ENCODE results near the gene PTPN20. TPM values are rescaled to one million over a fixed set of nuclear protein-coding genes. Genes with fewer than 3 reads are reported as not detected.

PTPN20 gene
- total RNA-seq, 3 donors from 2014 or later (not counting 1 experiment from before 2014, with no cell fraction given), result 0.78 to 1.6 TPM; not detected in 1

GRCh38 chr10:47027784-47028260 is 116.6 kb downstream of the PTPN20 start:
- WGBS (ENCODE audit: insufficient coverage), result 77% methylated on average over 7 of the region's 8 CpGs
- intact Hi-C loops (cut with micrococcal nuclease), result no loop called here
- H3K36me3 ChIP-seq (ENCODE audit: control insufficient read depth, insufficient read depth, low read length), result no peaks in the 10 kb centered on the region
- no peaks in the 10 kb centered on the region for H3K27me3 ChIP-seq (ENCODE audit: control insufficient read depth, insufficient read depth, low read length)
- no peak overlapping the region for H3K4me3 ChIP-seq (ENCODE audit: low read length)
- Mint-ChIP-seq H3K4me1 (peaks cover 0 to 9% of the 10 kb centered on the region in 2 donors), H3K27ac (no peak overlapping the region), H3K36me3 (no peaks in the 10 kb centered on the region), H3K27me3 (ENCODE audit: low read depth in 2 of 2) (no peaks in the 10 kb centered on the region), H3K4me3 (no peak overlapping the region), H3K9me3 (peaks cover 0 to 6% of the 10 kb centered on the region in 2 donors)
- no peaks in the 10 kb centered on the region for H3K4me1 ChIP-seq (ENCODE audit: control insufficient read depth, insufficient read depth, low read length)
- ATAC-seq, result no peak
- no peak overlapping the region for H3K27ac ChIP-seq (ENCODE audit: low read length)
- DNase-seq, result no peak
- no peaks in the 10 kb centered on the region for H3K9me3 ChIP-seq (ENCODE audit: control insufficient read depth, insufficient read depth, low read length)
- no peak for TF ChIP-seq CTCF (IDR thresholded peaks at IDR 0.05)

DNA sequence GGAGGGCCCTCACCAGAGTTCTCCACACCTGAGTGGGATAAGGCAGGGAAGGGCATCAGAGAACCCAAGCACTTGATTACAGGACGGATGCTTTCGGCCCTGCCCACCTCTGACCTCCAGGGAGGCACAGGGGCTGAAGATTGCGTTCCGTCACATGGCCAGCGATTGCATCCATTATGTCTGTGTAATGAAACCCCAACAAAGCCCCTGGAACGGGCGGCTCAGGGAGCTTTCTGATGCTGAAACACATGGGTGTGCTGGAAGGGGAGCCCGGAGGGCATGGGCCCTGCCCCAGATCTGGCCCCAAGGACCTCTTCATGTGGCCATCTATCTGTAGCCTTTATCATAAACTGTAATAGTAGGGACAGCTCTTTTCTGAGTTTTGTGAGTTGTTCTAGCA is 117.2 kb downstream of the PTPN20 start:
- no peak overlapping the region for H3K4me3 ChIP-seq (ENCODE audit: low read length)
- H3K9me3 ChIP-seq (ENCODE audit: control insufficient read depth, insufficient read depth, low read length), result no peaks in the 10 kb centered on the region
- no peak for TF ChIP-seq CTCF (IDR thresholded peaks at IDR 0.05)
- H3K27me3 ChIP-seq (ENCODE audit: control insufficient read depth, insufficient read depth, low read length), result no peaks in the 10 kb centered on the region
- DNase-seq (no peak), ATAC-seq (no peak)
- H3K27ac Mint-ChIP-seq, result no peak overlapping the region
- H3K36me3 Mint-ChIP-seq, result no peaks in the 10 kb centered on the region
- no peak overlapping the region for H3K4me3 Mint-ChIP-seq
- H3K9me3 Mint-ChIP-seq, result peaks cover 0 to 6% of the 10 kb centered on the region in 2 donors
- intact Hi-C loops (cut with micrococcal nuclease), result no loop called here
- peaks cover 0 to 8% of the 10 kb centered on the region in 2 donors for H3K4me1 Mint-ChIP-seq
- no peaks in the 10 kb centered on the region for H3K36me3 ChIP-seq (ENCODE audit: control insufficient read depth, insufficient read depth, low read length)
- H3K4me1 ChIP-seq (ENCODE audit: control insufficient read depth, insufficient read depth, low read length), result no peaks in the 10 kb centered on the region
- H3K27me3 Mint-ChIP-seq (ENCODE audit: low read depth in 2 of 2), result no peaks in the 10 kb centered on the region
- 89% methylated on average over 8 of the region's 8 CpGs for WGBS (ENCODE audit: insufficient coverage)
- H3K27ac ChIP-seq (ENCODE audit: low read length), result no peak overlapping the region

DNA sequence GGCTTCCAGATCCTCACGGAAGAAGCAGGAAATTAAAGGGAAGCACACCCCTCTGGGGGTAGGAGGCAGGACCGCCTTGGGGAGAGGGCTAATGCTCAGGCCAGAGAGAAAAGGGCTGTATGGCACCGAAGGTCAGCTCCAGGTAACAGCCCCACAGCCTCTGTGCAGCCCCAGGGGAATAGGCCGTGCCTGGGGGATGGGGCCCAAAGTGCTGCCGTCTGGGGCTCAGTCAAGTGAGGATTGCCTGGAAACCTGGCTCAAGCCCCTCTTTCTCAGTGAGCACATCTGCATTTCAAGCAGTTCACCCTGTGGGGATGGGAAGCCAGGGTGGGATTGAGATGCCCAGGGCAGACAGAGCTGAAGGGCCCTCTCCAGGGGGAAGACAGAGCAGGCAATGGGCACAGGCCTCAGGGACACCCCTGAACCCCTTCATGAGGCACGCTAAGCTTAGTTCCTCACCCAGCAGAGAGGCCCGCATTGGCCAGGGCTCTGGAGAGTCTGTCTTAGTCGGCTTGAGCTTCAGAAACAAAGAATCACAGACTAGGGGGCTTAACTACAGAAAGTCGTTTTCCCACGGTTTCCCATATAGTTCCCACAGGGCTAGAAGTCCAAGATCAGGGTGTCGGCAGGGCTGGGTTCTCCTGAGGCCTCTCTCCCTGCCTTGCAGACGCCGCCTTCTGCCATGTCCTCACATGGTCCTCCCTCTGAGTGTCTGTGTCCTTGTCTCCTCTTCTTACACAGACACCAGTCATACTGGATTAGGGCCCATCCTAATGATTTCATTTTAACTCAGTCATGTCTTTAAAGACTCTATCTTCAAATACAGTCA is 118.2 kb downstream of the PTPN20 start:
- H3K4me1 Mint-ChIP-seq, result no peaks in the 10 kb centered on the region
- no peak for DNase-seq
- H3K27me3 Mint-ChIP-seq (ENCODE audit: low read depth in 2 of 2), result no peaks in the 10 kb centered on the region
- no peak overlapping the region for H3K4me3 Mint-ChIP-seq
- WGBS (ENCODE audit: insufficient coverage), result 86% methylated on average over 13 of the region's 13 CpGs
- no peak for TF ChIP-seq CTCF (IDR thresholded peaks at IDR 0.05)
- intact Hi-C loops (cut with micrococcal nuclease), result no loop called here
- ATAC-seq, result no peak
- H3K9me3 Mint-ChIP-seq, result no peaks in the 10 kb centered on the region
- Histone ChIP-seq H3K9me3 (ENCODE audit: control insufficient read depth, insufficient read depth, low read length) (no peaks in the 10 kb centered on the region), H3K4me1 (ENCODE audit: control insufficient read depth, insufficient read depth, low read length) (no peaks in the 10 kb centered on the region), H3K4me3 (ENCODE audit: low read length) (no peak overlapping the region), H3K27ac (ENCODE audit: low read length) (no peak overlapping the region), H3K27me3 (ENCODE audit: control insufficient read depth, insufficient read depth, low read length) (no peaks in the 10 kb centered on the region), H3K36me3 (ENCODE audit: control insufficient read depth, insufficient read depth, low read length) (no peaks in the 10 kb centered on the region)
- H3K27ac Mint-ChIP-seq, result no peak overlapping the region
- no peaks in the 10 kb centered on the region for H3K36me3 Mint-ChIP-seq
